ENCODE results near the gene MYO1A. TPM values are rescaled to one million over a fixed set of nuclear protein-coding genes. Genes with fewer than 3 reads are reported as not detected.

Gene MYO1A
- total and polyA plus RNA-seq, 4 donors = 0.03 to 0.28 (median 0.08) TPM; not detected in 1

DNA sequence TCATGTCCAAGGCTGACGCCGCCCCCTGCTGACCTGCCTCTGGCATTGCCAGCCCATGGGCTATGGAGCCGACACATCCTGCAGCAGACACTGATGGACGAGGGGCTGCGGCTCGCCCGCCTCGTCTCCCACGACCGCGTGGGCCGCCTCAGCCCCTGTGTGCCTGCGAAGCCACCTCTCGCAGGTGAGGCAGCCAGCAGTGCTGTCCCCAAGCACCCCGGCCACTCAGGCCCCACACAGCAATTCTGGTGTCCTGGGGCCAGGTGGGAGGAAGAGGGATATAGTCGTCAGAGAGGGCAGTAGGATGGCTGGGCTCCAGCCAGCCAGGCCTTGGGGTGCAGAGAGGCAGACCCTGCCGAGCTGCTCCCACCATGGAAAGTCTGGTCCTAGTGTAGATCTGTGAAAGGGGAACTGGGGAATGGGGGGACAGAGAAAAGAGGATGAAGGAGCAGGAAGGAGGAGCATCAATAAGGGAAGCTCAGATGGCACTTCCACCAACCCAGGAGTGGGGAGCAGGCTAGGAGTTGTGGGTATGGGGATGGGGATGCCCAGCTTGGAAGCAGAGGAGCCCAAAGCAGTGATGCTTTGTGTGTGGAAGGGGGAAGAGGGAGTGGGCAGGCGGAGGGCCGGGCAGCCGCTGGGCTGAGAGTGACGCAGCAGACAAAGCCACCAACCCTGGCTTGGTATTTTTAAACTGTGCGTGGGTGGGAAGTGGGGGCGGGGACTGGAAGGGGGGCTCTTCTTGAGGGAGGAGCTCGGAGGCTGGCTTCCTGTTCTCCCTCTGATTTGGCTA, 43.7 kb upstream of the MYO1A start:
- no peak for DNase-seq (ENCODE audit: low spot score)
- Histone ChIP-seq H3K36me3 (ENCODE audit: control insufficient read depth in 4 of 4, insufficient read depth in 3 of 4, low read depth in 1 of 4, low read length in 3 of 4) (peaks cover 13 to 52% (median 37%) of the 10 kb centered on the region in 4 donors), H3K27ac (ENCODE audit: low read depth in 1 of 2, low read length in 2 of 2) (peak overlapping the region; percentile 25 to 83), H3K27me3 (ENCODE audit: control insufficient read depth in 4 of 4, insufficient read depth in 4 of 4, low read length in 3 of 4) (no peaks in the 10 kb centered on the region), H3K4me3 (ENCODE audit: low read depth in 1 of 3, low read length in 3 of 3) (no peak overlapping the region), H3K9me3 (ENCODE audit: control insufficient read depth in 4 of 4, low read length in 3 of 4) (no peaks in the 10 kb centered on the region), H3K4me1 (ENCODE audit: control insufficient read depth in 4 of 4, insufficient read depth in 4 of 4, low read length in 3 of 4) (peaks cover 6 to 48% (median 22%) of the 10 kb centered on the region in 4 donors), H3K9ac (ENCODE audit: low read depth in 1 of 2, low read length in 2 of 2) (no peak overlapping the region)
- TF ChIP-seq, protein P1, sequence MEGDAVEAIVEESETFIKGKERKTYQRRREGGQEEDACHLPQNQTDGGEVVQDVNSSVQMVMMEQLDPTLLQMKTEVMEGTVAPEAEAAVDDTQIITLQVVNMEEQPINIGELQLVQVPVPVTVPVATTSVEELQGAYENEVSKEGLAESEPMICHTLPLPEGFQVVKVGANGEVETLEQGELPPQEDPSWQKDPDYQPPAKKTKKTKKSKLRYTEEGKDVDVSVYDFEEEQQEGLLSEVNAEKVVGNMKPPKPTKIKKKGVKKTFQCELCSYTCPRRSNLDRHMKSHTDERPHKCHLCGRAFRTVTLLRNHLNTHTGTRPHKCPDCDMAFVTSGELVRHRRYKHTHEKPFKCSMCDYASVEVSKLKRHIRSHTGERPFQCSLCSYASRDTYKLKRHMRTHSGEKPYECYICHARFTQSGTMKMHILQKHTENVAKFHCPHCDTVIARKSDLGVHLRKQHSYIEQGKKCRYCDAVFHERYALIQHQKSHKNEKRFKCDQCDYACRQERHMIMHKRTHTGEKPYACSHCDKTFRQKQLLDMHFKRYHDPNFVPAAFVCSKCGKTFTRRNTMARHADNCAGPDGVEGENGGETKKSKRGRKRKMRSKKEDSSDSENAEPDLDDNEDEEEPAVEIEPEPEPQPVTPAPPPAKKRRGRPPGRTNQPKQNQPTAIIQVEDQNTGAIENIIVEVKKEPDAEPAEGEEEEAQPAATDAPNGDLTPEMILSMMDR (IDR thresholded peaks at IDR 0.05; ENCODE audit: low read depth, low read length, missing input control) = peak; percentile 45
- TF ChIP-seq, protein P2, sequence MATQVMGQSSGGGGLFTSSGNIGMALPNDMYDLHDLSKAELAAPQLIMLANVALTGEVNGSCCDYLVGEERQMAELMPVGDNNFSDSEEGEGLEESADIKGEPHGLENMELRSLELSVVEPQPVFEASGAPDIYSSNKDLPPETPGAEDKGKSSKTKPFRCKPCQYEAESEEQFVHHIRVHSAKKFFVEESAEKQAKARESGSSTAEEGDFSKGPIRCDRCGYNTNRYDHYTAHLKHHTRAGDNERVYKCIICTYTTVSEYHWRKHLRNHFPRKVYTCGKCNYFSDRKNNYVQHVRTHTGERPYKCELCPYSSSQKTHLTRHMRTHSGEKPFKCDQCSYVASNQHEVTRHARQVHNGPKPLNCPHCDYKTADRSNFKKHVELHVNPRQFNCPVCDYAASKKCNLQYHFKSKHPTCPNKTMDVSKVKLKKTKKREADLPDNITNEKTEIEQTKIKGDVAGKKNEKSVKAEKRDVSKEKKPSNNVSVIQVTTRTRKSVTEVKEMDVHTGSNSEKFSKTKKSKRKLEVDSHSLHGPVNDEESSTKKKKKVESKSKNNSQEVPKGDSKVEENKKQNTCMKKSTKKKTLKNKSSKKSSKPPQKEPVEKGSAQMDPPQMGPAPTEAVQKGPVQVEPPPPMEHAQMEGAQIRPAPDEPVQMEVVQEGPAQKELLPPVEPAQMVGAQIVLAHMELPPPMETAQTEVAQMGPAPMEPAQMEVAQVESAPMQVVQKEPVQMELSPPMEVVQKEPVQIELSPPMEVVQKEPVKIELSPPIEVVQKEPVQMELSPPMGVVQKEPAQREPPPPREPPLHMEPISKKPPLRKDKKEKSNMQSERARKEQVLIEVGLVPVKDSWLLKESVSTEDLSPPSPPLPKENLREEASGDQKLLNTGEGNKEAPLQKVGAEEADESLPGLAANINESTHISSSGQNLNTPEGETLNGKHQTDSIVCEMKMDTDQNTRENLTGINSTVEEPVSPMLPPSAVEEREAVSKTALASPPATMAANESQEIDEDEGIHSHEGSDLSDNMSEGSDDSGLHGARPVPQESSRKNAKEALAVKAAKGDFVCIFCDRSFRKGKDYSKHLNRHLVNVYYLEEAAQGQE (IDR thresholded peaks at IDR 0.05) = no peak
- no peak for TF ChIP-seq NR2F2 (IDR thresholded peaks at IDR 0.05)
- no peak for TF ChIP-seq SP1 (IDR thresholded peaks at IDR 0.05)
- TF ChIP-seq EGR1 (IDR thresholded peaks at IDR 0.05; ENCODE audit: low read depth in 2 of 2) = peak; percentile 76 to 96
- no peak for TF ChIP-seq RXRA (IDR thresholded peaks at IDR 0.05)
- peak; percentile 38 to 68 for TF ChIP-seq RAD21 (IDR thresholded peaks at IDR 0.05)
- no peak for TF ChIP-seq HNF4A (conservative IDR thresholded peaks at IDR 0.05)
- TF ChIP-seq GABPA (IDR thresholded peaks at IDR 0.05 in 1 of 2, conservative IDR thresholded peaks at IDR 0.05 in 1 of 2) = no peak
- TF ChIP-seq FOXA1 (IDR thresholded peaks at IDR 0.05) = no peak
- 53% methylated on average over 24 of the region's 24 CpGs for WGBS

DNA sequence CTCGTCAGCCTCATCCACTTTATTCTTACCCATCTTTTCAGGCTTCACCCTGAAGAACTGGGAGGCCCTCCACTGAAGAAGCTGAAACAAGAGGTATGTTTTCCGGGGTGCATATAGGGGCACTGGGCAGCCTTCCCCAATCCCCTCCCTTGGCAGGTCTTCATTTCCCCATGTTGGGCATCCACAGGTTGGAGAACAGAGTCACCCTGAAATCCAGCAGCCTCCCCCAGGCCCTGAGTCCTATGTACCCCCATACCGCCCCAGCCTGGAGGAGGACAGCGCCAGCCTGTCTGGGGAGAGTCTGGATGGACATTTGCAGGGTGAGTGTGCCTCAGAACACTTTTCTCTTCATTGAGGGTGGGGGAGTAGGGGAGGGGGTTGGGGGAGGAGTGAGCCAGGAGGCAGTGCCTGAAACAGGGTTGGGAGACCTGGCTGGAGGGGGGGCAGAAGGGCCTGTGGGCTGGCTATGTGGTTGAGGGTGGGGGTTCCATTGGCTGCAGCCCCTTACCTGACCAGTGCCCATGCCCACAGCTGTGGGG, 43.0 kb upstream of the MYO1A start:
- Histone ChIP-seq H3K4me1 (ENCODE audit: control insufficient read depth in 4 of 4, insufficient read depth in 4 of 4, low read length in 3 of 4) (peaks cover 9 to 53% (median 27%) of the 10 kb centered on the region in 4 donors), H3K9ac (ENCODE audit: low read depth in 1 of 2, low read length in 2 of 2) (no peak overlapping the region), H3K27me3 (ENCODE audit: control insufficient read depth in 4 of 4, insufficient read depth in 4 of 4, low read length in 3 of 4) (no peaks in the 10 kb centered on the region), H3K9me3 (ENCODE audit: control insufficient read depth in 4 of 4, low read length in 3 of 4) (no peaks in the 10 kb centered on the region), H3K4me3 (ENCODE audit: low read depth in 1 of 3, low read length in 3 of 3) (no peak overlapping the region), H3K27ac (ENCODE audit: low read depth in 1 of 2, low read length in 2 of 2) (peak overlapping the region in 1 of 2 donors; percentile 83), H3K36me3 (ENCODE audit: control insufficient read depth in 4 of 4, insufficient read depth in 3 of 4, low read depth in 1 of 4, low read length in 3 of 4) (peaks cover 13 to 46% (median 32%) of the 10 kb centered on the region in 4 donors)
- DNase-seq (ENCODE audit: low spot score) = no peak
- TF ChIP-seq YY1 (IDR thresholded peaks at IDR 0.05) (no peak), EGR1 (IDR thresholded peaks at IDR 0.05; ENCODE audit: low read depth in 2 of 2) (no peak), SP1 (IDR thresholded peaks at IDR 0.05) (no peak), JUND (IDR thresholded peaks at IDR 0.05) (no peak), HNF4G (IDR thresholded peaks at IDR 0.05) (no peak), FOXA1 (IDR thresholded peaks at IDR 0.05) (no peak), FOXA2 (IDR thresholded peaks at IDR 0.05) (no peak)
- TF ChIP-seq, protein P3, sequence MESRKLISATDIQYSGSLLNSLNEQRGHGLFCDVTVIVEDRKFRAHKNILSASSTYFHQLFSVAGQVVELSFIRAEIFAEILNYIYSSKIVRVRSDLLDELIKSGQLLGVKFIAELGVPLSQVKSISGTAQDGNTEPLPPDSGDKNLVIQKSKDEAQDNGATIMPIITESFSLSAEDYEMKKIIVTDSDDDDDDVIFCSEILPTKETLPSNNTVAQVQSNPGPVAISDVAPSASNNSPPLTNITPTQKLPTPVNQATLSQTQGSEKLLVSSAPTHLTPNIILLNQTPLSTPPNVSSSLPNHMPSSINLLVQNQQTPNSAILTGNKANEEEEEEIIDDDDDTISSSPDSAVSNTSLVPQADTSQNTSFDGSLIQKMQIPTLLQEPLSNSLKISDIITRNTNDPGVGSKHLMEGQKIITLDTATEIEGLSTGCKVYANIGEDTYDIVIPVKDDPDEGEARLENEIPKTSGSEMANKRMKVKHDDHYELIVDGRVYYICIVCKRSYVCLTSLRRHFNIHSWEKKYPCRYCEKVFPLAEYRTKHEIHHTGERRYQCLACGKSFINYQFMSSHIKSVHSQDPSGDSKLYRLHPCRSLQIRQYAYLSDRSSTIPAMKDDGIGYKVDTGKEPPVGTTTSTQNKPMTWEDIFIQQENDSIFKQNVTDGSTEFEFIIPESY (IDR thresholded peaks at IDR 0.05) = no peak
- 89% methylated on average over 4 of the region's 4 CpGs for WGBS
